Right hindlimb (tissue), 1 donor: ENCODE measurements around the gene FGF18.
"Not testable (repeated sequence)": the region's sequence is repeated elsewhere in the genome, so short reads cannot be mapped to it uniquely, and the experiment has no call there.

ENCODE experiments used
- DNase-seq: peaks from one replicate; pipeline ENCODE4 v3.0.0-alpha.2; 2018

The FGF18 gene

DNA sequence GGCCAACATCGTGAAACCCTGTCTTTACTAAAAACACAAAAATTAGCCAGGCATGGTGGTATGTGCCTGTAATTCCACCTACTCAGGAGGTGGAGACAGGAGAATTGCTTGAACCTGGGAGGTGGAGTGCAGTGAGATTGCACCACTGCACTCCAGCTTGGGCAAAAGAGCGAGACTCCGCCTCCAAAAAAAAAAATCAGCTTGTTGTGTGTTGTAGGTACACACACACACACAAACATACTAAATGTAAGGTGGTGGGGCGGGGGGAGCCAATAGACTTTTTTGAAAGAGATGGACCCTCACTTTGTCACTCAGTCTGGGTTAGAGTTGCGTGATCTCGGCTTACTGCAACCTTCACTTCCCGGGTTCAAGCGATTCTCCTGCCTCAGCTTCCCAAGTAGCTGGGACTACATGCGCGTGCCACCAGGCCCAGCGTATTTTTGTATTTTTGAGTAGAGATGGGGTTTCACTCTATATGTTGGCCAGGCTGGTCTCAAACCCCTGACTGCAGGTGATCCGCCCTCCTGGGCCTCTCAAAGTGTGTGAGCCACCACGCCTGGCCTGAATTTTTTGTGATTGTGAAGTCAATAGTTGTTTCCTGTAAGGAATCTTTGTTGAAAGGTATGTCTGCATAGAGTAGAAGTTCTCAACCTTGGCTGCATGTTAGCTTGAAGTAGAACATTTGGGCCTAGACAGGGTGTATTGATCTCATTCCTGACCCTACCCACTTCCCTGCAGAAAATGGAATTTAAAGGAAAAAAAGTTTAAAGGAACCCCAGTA lies 18.1 kb upstream of the FGF18 start:
- no peak for DNase-seq

DNA sequence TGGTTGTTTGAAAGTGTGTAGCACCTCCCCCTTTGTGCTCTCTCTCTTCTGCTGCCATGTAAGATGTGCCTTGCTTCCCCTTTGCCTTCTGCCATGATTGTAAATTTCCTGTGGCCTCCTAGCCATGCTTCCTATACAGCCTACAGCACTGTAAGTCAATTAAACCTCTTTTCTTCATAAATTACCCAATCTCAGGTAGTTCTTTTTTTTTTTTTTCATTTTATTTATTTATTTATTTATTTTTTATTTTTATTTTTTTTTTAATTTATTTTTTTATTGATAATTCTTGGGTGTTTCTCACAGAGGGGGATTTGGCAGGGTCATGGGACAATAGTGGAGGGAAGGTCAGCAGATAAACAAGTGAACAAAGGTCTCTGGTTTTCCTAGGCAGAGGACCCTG lies 16.7 kb upstream of the FGF18 start:
- not testable (repeated sequence) for DNase-seq

DNA sequence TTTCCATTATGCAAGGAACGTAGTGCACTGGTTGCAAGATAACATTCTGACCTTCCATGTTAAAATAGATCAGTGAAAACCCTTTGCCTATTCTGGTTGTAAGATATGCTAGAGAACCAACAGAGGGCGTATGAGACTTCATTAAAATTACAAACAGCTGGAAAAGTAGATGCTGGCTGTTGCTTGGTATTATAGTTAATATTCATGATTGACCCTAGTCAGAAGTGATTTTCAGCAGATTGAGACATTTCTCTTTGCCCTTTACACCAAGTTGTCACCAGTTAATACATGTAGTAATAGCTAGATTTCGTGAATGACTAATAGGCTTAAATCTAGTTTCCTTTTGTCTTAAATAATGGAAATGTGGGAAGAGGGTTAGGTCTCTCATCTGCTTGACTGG lies 13.8 kb upstream of the FGF18 start:
- DNase-seq = no peak

DNA sequence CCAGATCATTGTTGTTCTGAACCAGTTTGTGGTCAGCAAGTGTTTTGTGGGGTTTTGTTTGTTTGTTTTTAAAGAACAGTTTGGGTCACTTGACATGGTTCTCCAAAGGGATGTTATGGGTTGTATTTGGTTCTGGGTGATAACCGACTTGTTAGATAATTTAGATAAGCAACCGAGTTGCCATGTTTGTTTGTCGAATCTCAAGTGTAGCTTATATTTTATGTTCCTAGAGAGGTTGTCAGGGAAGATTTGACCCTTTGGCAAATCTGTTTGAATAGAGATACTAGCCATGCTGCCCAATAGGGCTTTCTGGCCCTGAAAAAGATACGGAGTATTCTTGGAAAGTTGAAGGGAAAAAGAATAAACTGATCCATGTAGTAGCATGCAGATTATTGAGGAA lies 12.2 kb upstream of the FGF18 start:
- no peak for DNase-seq

DNA sequence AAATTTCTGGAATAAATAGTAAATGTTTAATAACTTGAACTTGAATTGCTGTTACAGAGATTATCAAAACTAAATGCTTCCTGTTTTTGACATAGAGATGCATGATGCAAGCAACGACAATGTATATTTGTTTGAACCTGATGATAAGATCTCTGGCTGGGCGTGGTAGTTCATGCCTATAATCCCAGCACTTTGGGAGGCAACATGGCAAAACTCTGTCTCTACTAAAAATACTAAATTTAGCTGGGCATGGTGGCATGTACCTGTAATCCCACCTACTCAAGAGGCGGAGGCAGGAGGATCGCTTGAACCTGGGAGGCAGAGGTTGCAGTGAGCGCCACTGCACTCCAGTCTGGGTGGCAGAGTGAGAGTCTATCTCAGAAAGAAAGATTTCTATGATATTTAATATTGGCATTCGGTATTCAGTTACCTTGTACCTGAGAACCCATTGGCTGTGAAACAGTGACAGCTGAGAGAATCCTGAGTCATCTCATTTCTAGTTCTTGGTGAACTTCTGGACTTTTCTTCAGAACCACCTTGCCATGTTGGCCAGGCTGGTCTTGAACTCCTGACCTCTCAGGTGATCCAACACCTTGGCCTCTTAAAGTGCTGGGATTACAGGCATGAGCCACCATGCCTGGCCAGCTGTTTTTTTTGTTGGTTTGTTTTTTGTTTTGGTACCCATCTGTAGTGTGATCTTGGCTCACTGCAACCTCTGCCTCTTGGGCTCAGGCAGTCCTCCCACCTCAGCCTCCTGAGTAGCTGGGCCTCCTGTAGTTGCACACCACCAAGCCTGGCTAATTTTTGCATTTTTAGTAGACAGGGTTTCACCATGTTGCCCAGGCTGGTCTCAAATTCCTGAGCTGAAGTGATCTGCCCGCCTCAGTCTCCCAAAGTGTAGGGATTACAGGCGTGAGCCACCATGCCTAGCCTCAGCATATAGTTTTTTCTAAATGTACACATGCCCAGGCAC lies 10.0 kb upstream of the FGF18 start:
- DNase-seq = no peak

DNA sequence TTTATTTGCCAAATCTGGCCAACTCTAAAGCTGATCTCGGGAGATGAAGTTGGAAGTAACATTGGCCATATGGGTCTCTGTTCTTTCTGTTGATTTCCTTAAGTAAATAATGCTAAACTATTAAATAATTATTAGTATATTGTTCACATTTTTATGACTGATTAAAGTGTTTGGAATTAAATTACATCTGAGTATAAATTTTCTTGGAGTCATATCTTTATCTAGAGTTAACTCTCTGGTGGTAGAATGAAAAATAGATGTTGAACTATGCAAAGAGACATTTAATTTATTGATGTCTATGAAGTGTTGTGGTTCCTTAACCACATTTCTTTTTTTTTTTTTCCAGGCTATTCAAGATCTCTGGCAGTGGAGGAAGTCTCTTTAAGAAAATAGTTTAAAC lies 9.3 kb upstream of the FGF18 start:
- no peak for DNase-seq

DNA sequence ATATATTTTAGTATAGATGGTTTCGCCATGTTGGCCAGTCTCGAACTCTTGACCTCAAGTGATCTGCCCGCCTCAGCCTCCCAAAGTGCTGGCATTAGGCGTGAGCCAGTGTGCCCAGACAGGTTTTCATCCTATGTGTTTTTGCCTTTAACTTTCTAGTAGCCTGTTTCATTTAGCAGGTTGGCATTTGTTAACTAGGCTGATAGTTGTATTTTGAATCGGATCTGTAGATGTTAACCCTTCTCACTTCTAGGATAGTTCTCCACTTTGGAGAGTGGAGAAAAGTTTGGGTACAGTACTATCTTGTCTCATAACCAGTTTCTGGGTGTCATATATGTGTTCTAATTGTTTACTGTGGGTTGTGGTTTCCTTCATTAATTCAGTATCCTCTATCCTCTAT lies 7.3 kb upstream of the FGF18 start:
- no peak for DNase-seq

DNA sequence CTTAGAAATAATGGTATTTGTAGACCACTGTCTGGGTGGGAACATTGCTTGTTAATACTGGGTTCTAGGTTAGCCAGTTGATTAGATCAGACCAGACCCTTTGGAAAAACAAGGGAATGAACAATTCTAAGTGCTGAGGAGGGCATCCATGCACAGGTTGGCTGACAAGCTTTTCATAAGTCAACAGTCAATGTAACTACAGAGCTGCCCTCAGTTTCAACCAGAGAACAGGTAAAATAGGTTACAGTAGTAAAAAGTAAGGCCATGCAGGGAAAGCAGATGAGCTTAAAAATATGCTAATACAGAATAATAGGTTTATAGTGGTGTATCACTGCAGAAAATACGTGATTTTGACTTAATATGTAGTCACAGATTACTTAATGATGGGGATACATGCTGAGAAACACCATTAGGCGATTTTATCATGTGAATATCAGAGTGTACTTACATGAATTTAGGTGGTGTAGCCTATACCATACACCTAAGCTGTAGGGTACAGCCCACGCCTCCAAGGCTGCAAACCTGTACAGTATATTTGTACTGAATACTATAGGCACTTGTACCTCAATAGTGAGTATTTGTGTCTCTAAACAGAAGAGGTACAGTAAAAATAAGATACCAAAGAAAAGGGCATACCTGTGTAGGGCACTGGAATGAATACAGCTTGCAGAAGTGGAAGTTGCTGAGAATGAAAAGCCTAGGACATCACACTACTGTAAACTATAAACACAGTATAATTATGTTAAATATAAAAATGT lies 6.1 kb upstream of the FGF18 start:
- DNase-seq = no peak

DNA sequence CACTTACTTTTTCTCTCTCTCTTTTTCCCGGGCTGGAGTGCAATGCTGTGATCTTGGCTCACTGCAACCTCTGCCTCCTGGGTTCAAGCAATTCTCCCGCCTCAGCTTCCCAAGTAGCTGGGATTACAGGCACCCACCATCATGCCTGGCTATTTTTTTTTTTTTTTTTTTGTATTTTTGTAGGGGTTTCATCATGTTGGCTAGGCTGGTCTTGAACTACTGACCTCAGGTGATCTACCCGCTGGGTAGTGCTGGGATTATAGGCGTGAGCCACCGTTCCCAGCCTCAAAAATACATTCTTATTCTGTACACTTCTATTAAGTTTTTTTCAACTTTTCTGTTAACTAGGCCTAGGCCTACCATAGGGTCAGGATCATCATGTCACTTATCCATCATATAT lies 5.5 kb upstream of the FGF18 start:
- not testable (repeated sequence) for DNase-seq

DNA sequence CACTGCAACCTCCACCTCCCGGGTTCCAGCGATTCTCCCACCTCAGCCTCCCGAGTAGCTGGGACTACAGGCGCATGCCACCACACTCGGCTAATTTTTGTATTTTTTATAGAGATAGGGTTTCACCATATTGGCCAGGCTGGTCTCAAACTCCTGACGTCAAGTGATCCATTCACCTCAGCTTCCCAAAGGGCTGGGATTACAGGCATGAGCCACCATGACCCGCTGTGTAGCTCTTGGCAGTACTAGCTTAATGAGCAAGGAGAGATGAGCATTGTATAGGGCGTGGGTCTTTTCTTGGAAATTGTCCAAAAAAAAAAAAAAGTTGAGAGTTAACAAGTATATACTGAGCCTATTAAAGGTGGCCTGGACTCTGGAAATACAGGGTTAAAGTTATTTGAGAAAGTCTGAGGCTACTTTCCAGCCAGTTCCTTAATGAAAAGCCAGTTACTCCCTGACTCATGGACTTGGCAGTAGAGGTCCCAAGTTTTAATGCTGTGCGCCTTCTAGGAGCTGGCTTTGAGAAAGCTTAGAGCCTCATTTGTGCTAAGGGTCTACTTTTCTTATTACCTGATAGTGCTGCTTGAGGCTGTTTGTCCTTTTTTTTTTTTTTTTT lies 4.2 kb upstream of the FGF18 start:
- peak; percentile 41 for DNase-seq

DNA sequence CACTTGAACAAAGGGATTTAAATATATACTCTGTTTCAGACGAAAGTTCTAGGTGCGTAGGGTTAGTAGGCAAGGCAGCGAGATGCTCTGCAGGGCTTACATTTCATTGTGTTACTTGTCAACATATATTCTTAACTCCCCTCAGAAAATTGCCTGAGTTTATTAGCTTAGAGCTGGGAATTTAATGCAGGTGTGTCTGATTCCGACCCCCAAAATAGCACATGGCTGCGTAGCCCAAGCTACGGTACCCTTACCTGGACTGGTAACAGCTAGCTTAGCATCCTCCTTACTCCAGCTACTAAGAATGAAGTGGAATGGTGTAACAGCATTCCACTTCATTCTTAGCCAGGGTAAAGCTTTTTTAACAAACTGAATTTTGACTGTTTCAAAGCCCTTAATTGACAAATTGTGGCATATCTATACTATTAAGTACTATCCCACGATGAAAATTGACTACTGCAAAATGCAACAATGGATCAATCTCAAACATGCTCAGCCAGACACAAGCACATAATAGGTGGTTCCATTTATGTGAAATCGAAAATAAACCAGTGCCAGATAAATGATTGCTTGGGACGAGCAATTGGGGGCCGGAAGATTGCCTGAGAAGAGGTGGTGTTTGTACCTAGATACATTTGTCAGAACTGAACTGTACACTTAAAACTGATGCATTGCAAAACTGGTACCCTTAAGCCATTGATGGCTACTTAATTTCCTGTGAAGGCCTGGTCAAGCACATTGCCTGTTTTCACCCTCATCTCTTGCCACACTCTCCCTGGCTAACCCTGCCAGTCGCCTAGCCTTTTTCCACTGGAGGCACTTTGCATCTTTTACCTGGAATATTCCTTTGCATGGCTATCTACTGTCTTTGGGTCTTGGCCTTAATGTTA lies 3.0 kb upstream of the FGF18 start:
- no peak for DNase-seq

DNA sequence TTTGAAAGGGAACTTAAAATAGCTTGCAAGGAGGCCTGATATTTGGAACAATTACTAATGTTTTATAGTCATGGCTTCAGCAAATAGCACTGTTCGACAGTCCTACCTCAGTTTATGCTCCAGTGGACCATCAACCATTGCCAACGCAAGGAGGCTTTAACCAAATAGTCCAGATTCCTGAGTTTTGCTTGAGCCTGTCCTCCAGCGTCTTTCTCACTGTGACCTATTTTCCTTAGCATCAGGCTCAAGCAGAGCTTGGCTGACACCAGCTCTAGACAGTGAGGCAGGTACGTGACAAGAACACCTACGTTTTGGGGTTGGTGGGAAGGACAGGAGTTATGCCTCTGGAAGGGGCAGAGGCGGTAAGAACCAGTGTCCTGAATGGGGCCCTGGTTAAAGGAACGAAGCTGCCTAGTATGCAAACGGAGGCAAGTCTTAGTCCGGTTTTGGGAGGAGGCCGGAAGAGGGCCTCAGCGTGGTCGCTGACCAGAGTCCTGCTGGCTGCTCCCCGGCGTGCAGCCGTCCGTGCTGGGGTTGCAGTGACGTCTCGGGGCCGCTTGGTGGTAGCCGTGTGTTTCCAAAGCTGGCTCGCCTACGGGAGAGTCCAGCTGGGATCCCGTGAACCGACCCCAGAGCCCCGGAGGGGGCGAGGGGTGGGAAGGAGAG lies 998 bp upstream of the FGF18 start:
- DNase-seq = peak; percentile 94

DNA sequence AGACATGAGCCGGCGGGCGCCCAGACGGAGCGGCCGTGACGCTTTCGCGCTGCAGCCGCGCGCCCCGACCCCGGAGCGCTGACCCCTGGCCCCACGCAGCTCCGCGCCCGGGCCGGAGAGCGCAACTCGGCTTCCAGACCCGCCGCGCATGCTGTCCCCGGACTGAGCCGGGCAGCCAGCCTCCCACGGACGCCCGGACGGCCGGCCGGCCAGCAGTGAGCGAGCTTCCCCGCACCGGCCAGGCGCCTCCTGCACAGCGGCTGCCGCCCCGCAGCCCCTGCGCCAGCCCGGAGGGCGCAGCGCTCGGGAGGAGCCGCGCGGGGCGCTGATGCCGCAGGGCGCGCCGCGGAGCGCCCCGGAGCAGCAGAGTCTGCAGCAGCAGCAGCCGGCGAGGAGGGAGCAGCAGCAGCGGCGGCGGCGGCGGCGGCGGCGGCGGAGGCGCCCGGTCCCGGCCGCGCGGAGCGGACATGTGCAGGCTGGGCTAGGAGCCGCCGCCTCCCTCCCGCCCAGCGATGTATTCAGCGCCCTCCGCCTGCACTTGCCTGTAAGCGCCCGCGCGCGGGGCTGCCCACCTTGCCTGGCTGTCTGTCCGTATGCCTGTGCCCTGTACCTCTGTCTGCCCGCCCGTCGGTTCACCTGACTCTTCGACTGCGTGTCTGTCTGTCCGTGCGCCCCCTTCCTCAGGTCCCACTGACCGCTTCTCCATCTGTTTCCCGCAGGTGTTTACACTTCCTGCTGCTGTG lies 412 bp downstream of the FGF18 start:
- peak; percentile 52 for DNase-seq

DNA sequence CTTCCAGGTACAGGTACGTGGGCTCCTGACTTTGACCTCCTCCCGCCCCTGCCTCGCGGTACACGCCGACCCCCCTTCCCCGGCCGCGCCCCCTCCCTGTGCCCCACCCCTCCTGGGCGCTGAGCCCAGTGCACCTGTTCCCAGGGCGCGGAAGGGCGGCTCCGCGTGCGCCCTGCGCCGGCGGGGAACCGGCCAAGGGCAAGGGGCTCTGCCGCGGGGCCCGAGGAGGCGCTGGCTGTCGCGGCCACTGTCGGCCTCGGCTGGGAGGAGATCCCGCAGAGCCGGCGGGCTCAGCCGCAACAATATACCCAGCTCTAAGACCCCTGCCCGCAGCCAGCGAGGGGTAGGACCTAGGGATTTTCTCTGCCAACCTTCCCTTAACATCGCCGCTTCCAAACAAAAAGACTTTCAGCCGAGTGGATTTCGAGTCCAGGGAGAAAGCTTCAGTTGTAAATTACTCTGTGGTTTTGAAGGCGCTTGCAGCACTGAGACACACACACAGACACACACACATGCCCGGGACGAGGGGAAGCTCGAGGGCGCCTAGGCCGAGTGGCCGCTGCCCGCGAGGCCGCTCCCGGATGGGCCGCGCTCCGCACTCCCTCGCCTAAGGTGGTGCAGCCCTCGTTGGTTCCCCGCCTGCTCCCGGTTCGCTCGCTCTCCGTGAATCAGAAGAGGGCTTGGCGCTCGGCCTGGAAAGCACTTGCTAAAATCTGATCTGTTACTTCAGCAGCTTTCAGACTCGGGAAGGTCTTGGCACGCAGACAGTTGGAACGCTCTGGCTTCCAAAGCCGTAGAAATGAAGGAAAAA lies 1.2 kb downstream of the FGF18 start:
- peak; percentile 93 for DNase-seq

DNA sequence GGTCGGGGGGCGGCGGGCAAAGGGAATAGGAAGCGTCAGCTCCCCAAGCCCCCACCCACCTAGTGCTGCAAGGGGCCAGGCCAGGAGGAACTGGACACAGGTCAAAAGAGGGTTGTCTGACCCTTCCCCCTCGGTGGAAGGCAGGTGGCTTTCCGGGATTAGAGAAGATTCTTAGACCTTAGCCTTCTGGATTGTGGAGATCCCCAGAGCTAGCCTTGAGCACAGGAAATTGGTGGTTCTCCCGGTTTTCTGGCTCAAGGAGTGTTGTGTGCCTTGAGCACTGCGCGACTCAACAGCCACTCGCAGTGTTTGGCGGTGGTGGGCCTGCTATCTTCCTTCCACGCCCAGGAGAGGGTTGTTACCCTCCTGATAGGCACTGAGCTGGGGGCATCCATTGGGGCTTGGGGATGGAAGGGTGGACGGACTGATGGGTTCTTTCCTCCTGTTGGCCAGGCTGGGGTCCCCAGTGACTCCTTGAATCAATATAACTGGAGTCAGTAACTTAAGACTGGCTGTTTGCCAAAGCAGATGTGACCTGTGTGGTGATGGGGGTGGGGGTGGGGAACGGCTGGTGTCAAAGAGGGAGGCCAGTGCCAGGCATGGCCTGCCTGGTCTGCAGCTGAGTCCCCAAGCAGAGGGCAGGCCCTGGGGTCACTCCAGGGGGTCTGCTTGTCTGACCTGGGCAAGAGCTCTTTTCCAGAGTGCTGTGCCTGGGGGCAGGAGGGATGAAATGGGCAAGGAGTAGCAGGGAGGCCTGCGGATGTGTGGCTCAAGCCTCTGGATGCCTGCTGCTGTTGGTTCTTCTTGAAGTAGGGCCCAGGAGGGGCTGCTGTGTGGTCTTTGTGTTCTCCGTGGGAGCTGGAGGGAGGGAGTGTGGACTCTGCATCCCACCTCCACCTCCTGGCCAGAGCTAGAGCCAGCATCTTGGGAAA lies 2.1 kb downstream of the FGF18 start:
- peak; percentile 32 for DNase-seq

DNA sequence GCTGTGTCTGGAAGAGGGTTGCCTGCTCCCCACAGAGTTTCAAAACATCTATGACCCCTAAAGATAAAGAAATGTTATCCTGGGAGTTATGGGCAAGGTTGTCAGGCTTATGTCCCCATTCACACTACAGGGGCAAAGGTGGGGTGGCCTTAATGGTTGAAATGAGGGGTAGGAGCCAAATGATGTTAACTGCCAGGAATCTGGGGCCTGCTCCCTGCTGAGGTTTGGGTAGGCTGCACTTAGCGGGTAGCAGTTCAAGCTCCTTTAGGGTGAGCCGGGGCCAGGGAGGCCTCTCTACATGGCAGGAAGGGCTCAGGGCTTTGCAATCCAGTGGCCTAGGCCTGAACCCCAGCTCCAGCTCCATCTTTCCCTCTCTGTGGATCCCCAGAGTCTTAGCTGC lies 3.0 kb downstream of the FGF18 start:
- no peak for DNase-seq

DNA sequence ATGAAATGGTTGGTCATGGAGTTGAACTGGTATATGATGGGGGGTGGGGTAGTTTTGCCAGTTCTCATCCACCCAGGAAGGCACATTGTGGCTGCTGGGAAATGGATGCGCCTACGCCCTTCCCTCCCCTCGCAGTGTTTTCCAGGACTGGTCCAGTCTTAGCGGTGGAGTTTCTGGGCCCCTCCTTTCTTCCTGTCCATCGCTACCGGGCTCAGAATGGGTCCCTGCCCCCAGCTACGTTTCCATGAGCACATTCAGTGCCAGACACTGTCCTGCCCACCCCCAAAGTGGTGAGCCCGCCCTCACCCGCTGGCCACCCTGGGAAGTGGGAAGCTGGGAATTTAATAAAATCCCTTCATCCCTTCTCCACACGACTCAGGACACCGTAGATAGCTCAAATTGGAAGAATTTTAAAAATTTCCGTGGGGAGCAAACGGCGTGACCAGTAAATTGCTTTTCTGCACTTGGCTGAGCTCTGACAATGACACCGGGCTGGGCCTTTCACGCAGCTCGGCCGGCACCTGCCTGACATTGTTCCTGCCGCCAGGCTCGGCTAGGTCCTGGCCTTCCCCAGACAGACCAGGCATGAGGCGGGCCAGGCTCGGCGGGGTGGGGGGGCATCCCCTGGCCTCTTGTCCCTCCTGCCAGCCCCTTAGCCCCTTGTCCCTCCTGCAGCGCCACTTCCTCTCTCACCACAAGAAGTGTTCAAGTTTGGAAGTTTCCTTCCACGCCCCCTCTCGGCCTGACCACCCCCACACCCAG lies 3.6 kb downstream of the FGF18 start:
- DNase-seq = no peak

DNA sequence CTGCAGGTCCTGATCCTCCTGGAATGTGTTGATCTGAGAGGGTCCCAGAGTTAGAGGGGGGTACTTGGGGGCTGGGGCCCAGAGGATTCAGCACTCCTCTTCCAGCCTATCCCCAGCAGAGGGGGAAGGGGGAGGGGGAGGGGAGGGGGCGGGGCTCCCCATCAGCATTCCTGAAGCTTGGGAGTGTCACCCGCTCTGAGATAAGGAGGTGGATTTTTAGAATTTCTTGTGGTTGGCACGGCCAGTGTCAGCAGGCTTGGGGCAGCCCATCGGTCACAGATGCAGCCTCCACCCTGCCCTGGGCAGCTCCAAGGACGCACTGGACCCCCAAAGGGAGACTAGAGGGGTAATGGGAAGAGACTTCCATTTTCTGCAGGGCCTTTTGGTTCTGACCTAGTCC lies 5.3 kb downstream of the FGF18 start:
- DNase-seq = no peak
